Measurements from ENCODE around the gene DNAJC25.
A peak's percentile ranks its signal among the peaks of the same experiment; 100 is the strongest.
"Not testable (repeated sequence)": the region's sequence is repeated elsewhere in the genome, so short reads cannot be mapped to it uniquely, and the experiment has no call there.

DNAJC25 gene

GRCh38 chr9:111668026-111668573 is 37.0 kb downstream of the DNAJC25 start:
- DNase-seq: no peak

GRCh38 chr9:111668601-111669000 is 37.5 kb downstream of the DNAJC25 start:
- not testable (repeated sequence) for DNase-seq

GRCh38 chr9:111674319-111674718 is 43.2 kb downstream of the DNAJC25 start:
- no peak for DNase-seq

- DNase-seq: no peak
Measured at GRCh38 chr9:111676116-111676515, 45.0 kb downstream of the DNAJC25 start.

- no peak for DNase-seq
Measured at GRCh38 chr9:111678293-111678692, 47.2 kb downstream of the DNAJC25 start.

- no peak for DNase-seq
Measured at GRCh38 chr9:111679199-111679598, 48.1 kb downstream of the DNAJC25 start.

- peak; percentile 57 to 86 (median 63) for DNase-seq
Measured at GRCh38 chr9:111683392-111683791, 52.3 kb downstream of the DNAJC25 start.

GRCh38 chr9:111691672-111692329 is 60.7 kb downstream of the DNAJC25 start:
- peak; percentile 18 to 70 (median 55) for DNase-seq

- no peak for DNase-seq
Measured at GRCh38 chr9:111696796-111697195, 65.7 kb downstream of the DNAJC25 start.

- peak in 2 of 4 experiments; percentile 23 to 31 for DNase-seq
Measured at GRCh38 chr9:111700776-111701175, 69.6 kb downstream of the DNAJC25 start.
